H1 (cell line): ENCODE results near the gene ADRA2C.

ENCODE experiments used
- BCL11A ChIP-seq, 2 experiments: IDR thresholded peaks; one replicate each; pipeline ENCODE4 v1.6.1; 2011; ENCODE audit warnings: low read depth in 2 of 2, low read length in 2 of 2, mild to moderate bottlenecking in 2 of 2
- BRCA1 ChIP-seq: IDR thresholded peaks from 2 replicates; pipeline ENCODE4 v1.6.1; 2012; ENCODE audit warnings: low read depth, low read length, improper control_type of control experiment
- EP300 ChIP-seq, 2 experiments: IDR thresholded peaks; 1 replicate in 1 of 2; 2 replicates in 1 of 2; pipeline ENCODE4 v1.6.1; 2011 to 2012; ENCODE audit warnings: low read depth in 2 of 2, low read length in 2 of 2, mild to moderate bottlenecking in 2 of 2, borderline replicate concordance in 1 of 2, inconsistent platforms in 1 of 2, moderate library complexity in 1 of 2
- EZH2 ChIP-seq: fragments of 200-600 bp; sonication (generic); IDR thresholded peaks from 2 replicates; pipeline ENCODE4 v1.7.1; 2012; ENCODE audit warnings: low read depth, mild to moderate bottlenecking, moderate library complexity, low read length, inconsistent platforms; ENCODE audit not compliant: severe bottlenecking
- POLR2A ChIP-seq, 2 experiments: IDR thresholded peaks; 1 replicate in 1 of 2; 2 replicates in 1 of 2; pipeline ENCODE4 v1.6.1; 2011; ENCODE audit warnings: low read depth in 2 of 2, low read length in 2 of 2, mild to moderate bottlenecking in 2 of 2; ENCODE audit errors: control extremely low read depth in 1 of 2
- POLR2AphosphoS5 ChIP-seq: IDR thresholded peaks from 2 replicates; pipeline ENCODE4 v1.6.1; 2011; ENCODE audit warnings: low read depth, low read length
- RFX5 ChIP-seq: IDR thresholded peaks from 2 replicates; pipeline ENCODE4 v1.6.1; 2011; ENCODE audit warnings: low read depth, low read length, improper control_type of control experiment, borderline replicate concordance
- SIX5 ChIP-seq: IDR thresholded peaks from 2 replicates; pipeline ENCODE4 v1.6.1; 2011; ENCODE audit warnings: mild to moderate bottlenecking, low read depth, low read length
- SUZ12 ChIP-seq: fragments of 200-600 bp; sonication (generic); IDR thresholded peaks from 2 replicates; pipeline ENCODE4 v1.6.1; 2012; ENCODE audit warnings: mild to moderate bottlenecking, inconsistent platforms, low read length, moderate library complexity, mixed read lengths
- YY1 ChIP-seq: IDR thresholded peaks from 2 replicates; pipeline ENCODE4 v1.6.1; 2011; ENCODE audit warnings: low read depth, mild to moderate bottlenecking, low read length
- TF ChIP-seq, protein P1 (sequence below), 3 experiments: IDR thresholded peaks; 1 replicate in 2 of 3; 2 replicates in 1 of 3; pipeline versions ENCODE4 v1.5.1 to v1.6.1; 2011; ENCODE audit warnings: low read length in 3 of 3, mild to moderate bottlenecking in 3 of 3, inconsistent platforms in 2 of 3, low read depth in 1 of 3, moderate library complexity in 1 of 3; ENCODE audit not compliant: insufficient read depth in 1 of 3; ENCODE audit errors: control extremely low read depth in 1 of 3

DNA sequence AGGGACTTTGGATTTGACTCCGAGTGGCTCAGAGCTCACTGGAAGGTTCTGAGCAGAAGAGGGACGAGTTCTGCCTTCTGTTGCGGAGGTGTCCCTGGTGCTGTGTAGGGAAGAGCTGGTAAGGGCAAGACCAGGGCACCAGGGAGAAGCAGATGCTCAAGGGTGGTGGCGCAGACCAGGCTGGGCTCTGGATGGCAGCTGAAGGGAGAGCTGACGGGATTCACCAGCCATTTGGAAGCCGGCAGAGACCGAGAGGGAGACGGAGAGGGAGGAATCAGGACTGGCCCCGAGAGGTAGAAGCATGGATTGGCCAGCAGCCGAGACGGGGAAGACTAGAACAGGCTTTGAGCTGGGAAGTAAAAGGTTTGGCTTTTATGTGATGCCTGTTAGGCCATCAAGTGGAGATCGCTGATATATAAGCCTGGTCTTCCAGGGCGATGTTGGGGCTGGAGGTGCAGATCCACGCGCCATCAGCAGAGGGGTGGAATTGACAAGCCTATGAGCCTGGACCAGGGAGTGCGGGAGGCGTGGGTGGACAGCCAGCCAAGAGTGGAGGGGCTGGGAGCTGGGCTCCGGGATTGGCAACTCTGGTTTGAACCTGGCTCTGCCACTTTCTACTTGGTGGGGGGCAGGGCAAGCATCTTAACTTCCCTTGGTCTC is 43.4 kb downstream of the ADRA2C start:
- TF ChIP-seq BRCA1 = no peak
- TF ChIP-seq, protein P1, sequence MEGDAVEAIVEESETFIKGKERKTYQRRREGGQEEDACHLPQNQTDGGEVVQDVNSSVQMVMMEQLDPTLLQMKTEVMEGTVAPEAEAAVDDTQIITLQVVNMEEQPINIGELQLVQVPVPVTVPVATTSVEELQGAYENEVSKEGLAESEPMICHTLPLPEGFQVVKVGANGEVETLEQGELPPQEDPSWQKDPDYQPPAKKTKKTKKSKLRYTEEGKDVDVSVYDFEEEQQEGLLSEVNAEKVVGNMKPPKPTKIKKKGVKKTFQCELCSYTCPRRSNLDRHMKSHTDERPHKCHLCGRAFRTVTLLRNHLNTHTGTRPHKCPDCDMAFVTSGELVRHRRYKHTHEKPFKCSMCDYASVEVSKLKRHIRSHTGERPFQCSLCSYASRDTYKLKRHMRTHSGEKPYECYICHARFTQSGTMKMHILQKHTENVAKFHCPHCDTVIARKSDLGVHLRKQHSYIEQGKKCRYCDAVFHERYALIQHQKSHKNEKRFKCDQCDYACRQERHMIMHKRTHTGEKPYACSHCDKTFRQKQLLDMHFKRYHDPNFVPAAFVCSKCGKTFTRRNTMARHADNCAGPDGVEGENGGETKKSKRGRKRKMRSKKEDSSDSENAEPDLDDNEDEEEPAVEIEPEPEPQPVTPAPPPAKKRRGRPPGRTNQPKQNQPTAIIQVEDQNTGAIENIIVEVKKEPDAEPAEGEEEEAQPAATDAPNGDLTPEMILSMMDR (IDR thresholded peaks at IDR 0.05; ENCODE audit: control extremely low read depth in 1 of 3, insufficient read depth in 1 of 3, low read depth in 1 of 3, low read length in 3 of 3) = no peak
- no peak for TF ChIP-seq RFX5
- no peak for TF ChIP-seq BCL11A (IDR thresholded peaks at IDR 0.05; ENCODE audit: low read depth in 2 of 2, low read length in 2 of 2)
- TF ChIP-seq SIX5 = no peak
- no peak for TF ChIP-seq POLR2A (IDR thresholded peaks at IDR 0.05; ENCODE audit: control extremely low read depth in 1 of 2, low read depth in 2 of 2, low read length in 2 of 2)
- TF ChIP-seq YY1 = no peak
- TF ChIP-seq POLR2AphosphoS5 = no peak
- no peak for TF ChIP-seq SUZ12
- no peak for TF ChIP-seq EP300 (IDR thresholded peaks at IDR 0.05; ENCODE audit: borderline replicate concordance in 1 of 2, low read depth in 2 of 2, low read length in 2 of 2)
- TF ChIP-seq EZH2 = no peak
